Esophagus muscularis mucosa (tissue), 4 donors: ENCODE data around the gene PHLDA2. TPM values are rescaled to one million over a fixed set of nuclear protein-coding genes. Genes with fewer than 3 reads are reported as not detected.

Experiments used
- DNase-seq: peaks from one replicate; pipeline ENCODE4 v3.0.0-alpha.2; 2017; ENCODE audit errors: extremely low spot score
- H3K27ac ChIP-seq, 4 donors: fragments of 200-600 bp; sonication (generic); replicated peaks in 1 of 4; 1 replicate in 3 of 4; 2 replicates in 1 of 4; pipeline ENCODE4 v1.5.1; 2016 to 2019; ENCODE audit warnings: mild to moderate bottlenecking in 1 of 4
- H3K27me3 ChIP-seq, 4 donors: fragments of 200-600 bp; sonication (generic); one replicate each; pipeline versions ENCODE4 v1.5.1 to v1.6.0; 2016 to 2019
- H3K36me3 ChIP-seq, 4 donors: fragments of 200-600 bp; sonication (generic); one replicate each; pipeline ENCODE4 v1.5.1; 2016 to 2019
- H3K4me1 ChIP-seq, 4 donors: fragments of 200-600 bp; sonication (generic); one replicate each; pipeline ENCODE4 v1.5.1; 2016 to 2019
- H3K4me3 ChIP-seq, 4 donors: fragments of 200-600 bp; sonication (generic); 1 replicate in 2 of 4; 2 replicates in 2 of 4; pipeline ENCODE4 v1.5.1; 2016 to 2019; ENCODE audit warnings: mild to moderate bottlenecking in 4 of 4, moderate library complexity in 1 of 4
- H3K9me3 ChIP-seq, 4 donors: fragments of 200-600 bp; sonication (generic); 1 replicate in 3 of 4; 2 replicates in 1 of 4; pipeline ENCODE4 v1.5.1; 2016 to 2019
- CTCF ChIP-seq, 3 experiments: fragments of 200-600 bp in 2 of 3; fragments of 450-650 bp in 1 of 3; sonication (generic) in 2 of 3; IDR thresholded peaks; one replicate each; pipeline ENCODE4 v1.5.1; 2017 to 2019; ENCODE audit warnings: antibody characterized with exemption in 3 of 3, mild to moderate bottlenecking in 2 of 3, moderate library complexity in 1 of 3
- EP300 ChIP-seq: sonication (generic); formaldehyde crosslinking; IDR thresholded peaks from one replicate; pipeline ENCODE4 v1.6.1; 2017; ENCODE audit warnings: antibody characterized with exemption
- POLR2A ChIP-seq: fragments of 450-650 bp; IDR thresholded peaks from one replicate; pipeline ENCODE4 v1.6.1; 2017; ENCODE audit warnings: antibody characterized with exemption, moderate library complexity, mild to moderate bottlenecking, low read depth
- POLR2AphosphoS5 ChIP-seq, 2 donors: sonication (generic); formaldehyde crosslinking; IDR thresholded peaks; one replicate each; pipeline ENCODE4 v1.6.1; 2017; ENCODE audit warnings: antibody characterized with exemption in 2 of 2
- WGBS: methylation state at CpG from one replicate; pipeline ENCODE4 v1.1.5; 2018; 5-methylcytosine and 5-hydroxymethylcytosine counted together
- intact Hi-C: fragments of 100-400 bp; cut with DNase I; formaldehyde crosslinking; loops from one replicate; pipeline ENCODE4 v1.15.1; 2023
- total RNA-seq, 4 donors: library from RNA; depleted of rRNA; stranded (reverse); fragments of >200 nt; gene quantifications; one replicate each; pipeline versions ENCODE4 v1.1.0 to v1.2.1, GENCODE V29; 2016

PHLDA2 gene
- total RNA-seq, 4 donors from 2014 or later = 0.83 to 2.3 (median 1.3) TPM

- DNase-seq = no peak
- Histone ChIP-seq H3K4me1 (no peaks in the 10 kb centered on the region), H3K4me3 (no peak overlapping the region), H3K9me3 (no peaks in the 10 kb centered on the region), H3K36me3 (no peaks in the 10 kb centered on the region), H3K27me3 (peaks cover 0 to 25% (median 0%) of the 10 kb centered on the region in 4 donors), H3K27ac (no peak overlapping the region)
- intact Hi-C loops = no loop called here
- no peak for TF ChIP-seq POLR2AphosphoS5 (IDR thresholded peaks at IDR 0.05)
- no peak for TF ChIP-seq POLR2A
- TF ChIP-seq CTCF (IDR thresholded peaks at IDR 0.05) = no peak
- no peak for TF ChIP-seq EP300
- 88% methylated on average over 8 of the region's 29 CpGs for WGBS
Measured at GRCh38 chr11:2921742-2922493, 7.3 kb downstream of the PHLDA2 start.

- no peak for DNase-seq
- Histone ChIP-seq H3K27me3 (peaks cover 0 to 19% (median 0%) of the 10 kb centered on the region in 4 donors), H3K4me1 (no peaks in the 10 kb centered on the region), H3K4me3 (no peak overlapping the region), H3K36me3 (no peaks in the 10 kb centered on the region), H3K9me3 (no peaks in the 10 kb centered on the region), H3K27ac (no peak overlapping the region)
- TF ChIP-seq EP300 (no peak), POLR2AphosphoS5 (IDR thresholded peaks at IDR 0.05) (no peak), CTCF (IDR thresholded peaks at IDR 0.05) (no peak)
- WGBS = 82% methylated on average over 1 of the region's 16 CpGs
- intact Hi-C loops = no loop called here
Measured at GRCh38 chr11:2921261-2921660, 8.0 kb downstream of the PHLDA2 start.

- Histone ChIP-seq H3K9me3 (no peaks in the 10 kb centered on the region), H3K27ac (no peak overlapping the region), H3K27me3 (peaks cover 0 to 18% (median 0%) of the 10 kb centered on the region in 4 donors), H3K4me1 (no peaks in the 10 kb centered on the region), H3K4me3 (no peak overlapping the region), H3K36me3 (no peaks in the 10 kb centered on the region)
- DNase-seq = no peak
- TF ChIP-seq EP300 (no peak), POLR2AphosphoS5 (IDR thresholded peaks at IDR 0.05) (no peak)
- WGBS = 93% methylated on average over 12 of the region's 12 CpGs
- intact Hi-C loops = no loop called here
Measured at GRCh38 chr11:2920343-2920742, 8.9 kb downstream of the PHLDA2 start.

GRCh38 chr11:2919837-2920236 is 9.4 kb downstream of the PHLDA2 start:
- DNase-seq = no peak
- Histone ChIP-seq H3K27me3 (peaks cover 0 to 13% (median 0%) of the 10 kb centered on the region in 4 donors), H3K4me3 (no peak overlapping the region), H3K36me3 (no peaks in the 10 kb centered on the region), H3K4me1 (no peaks in the 10 kb centered on the region), H3K9me3 (no peaks in the 10 kb centered on the region), H3K27ac (no peak overlapping the region)
- TF ChIP-seq CTCF (IDR thresholded peaks at IDR 0.05) (no peak), EP300 (no peak), POLR2AphosphoS5 (IDR thresholded peaks at IDR 0.05) (no peak), POLR2A (no peak)
- WGBS = 98% methylated on average over 9 of the region's 13 CpGs
- intact Hi-C loops = no loop called here

GRCh38 chr11:2919188-2919587 is 10.0 kb downstream of the PHLDA2 start:
- TF ChIP-seq POLR2A (no peak), EP300 (no peak), CTCF (IDR thresholded peaks at IDR 0.05) (no peak)
- H3K9me3 ChIP-seq = no peaks in the 10 kb centered on the region
- no peaks in the 10 kb centered on the region for H3K36me3 ChIP-seq
- intact Hi-C loops = no loop called here
- 91% methylated on average over 8 of the region's 9 CpGs for WGBS
- no peak overlapping the region for H3K4me3 ChIP-seq
- H3K4me1 ChIP-seq = no peaks in the 10 kb centered on the region
- DNase-seq = no peak
- no peak overlapping the region for H3K27ac ChIP-seq
- H3K27me3 ChIP-seq = peaks cover 0 to 9% (median 0%) of the 10 kb centered on the region in 4 donors
